ENCODE measurements around the gene VWA8. TPM values are rescaled to one million over a fixed set of nuclear protein-coding genes. Genes with fewer than 3 reads are reported as not detected.

Gene VWA8
- total RNA-seq, 2 experiments from 2014 or later, result 21.7 to 26.2 TPM

DNA sequence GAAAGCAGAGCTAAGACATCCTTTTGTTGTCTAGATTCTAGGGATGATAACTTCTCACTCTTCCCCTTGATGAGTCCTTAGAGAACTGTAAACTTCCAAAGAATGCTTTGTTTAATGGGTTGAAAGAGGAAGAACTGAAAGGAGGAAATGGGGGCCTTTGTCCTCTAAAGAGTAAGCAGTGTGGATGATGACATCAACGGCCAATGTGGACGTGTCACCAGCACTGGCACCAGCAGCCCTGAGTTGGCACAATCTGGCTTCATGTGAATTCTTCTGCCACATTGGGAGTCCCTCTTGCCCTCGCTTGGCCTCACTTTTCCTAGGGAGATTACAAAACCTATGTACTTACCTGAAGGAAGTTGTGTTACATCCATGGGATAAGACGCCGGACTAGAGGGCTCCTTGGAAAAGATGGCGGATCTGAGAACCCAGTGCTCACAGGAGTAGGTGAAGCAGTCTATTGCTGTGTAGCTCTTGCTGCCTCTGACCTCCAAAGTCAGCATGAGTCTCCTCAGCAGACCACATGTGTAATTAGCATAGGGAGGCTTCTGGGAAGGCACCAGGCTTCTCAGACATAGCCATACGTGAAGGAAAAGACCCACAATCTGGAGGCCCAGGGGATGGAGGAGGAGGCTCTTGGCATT, 440.8 kb downstream of the VWA8 start:
- intact Hi-C loops (cut with DNase I, micrococcal nuclease), result no loop called here
- H3K27me3 Mint-ChIP-seq, result no peaks in the 10 kb centered on the region

More for the DNA sequence above, 440.8 kb downstream of the VWA8 start:
- ATAC-seq (no peak), DNase-seq (no peak)
- ChIA-PET CTCF (interaction anchor here (0.6 kb wide), 1 partner anchor 62 kb away, joined by 4 read pairs; no protein-coding TSS in a partner anchor), POLR2A (interaction anchor here (0.6 kb wide), 1 partner anchor 568 kb away, joined by 3 read pairs; no protein-coding TSS in a partner anchor)
- Mint-ChIP-seq H3K4me3 (no peak overlapping the region), H3K36me3 (ENCODE audit: low read depth) (no peaks in the 10 kb centered on the region), H3K9me3 (ENCODE audit: low read depth) (no peaks in the 10 kb centered on the region), H3K27ac (no peak overlapping the region), H3K4me1 (no peaks in the 10 kb centered on the region)

Small RNA genes within 50 kb of the gene (microRNA-seq; reads per million reads assigned to microRNA genes)
- 1.1 reads per million for gene MIR5006 (ENCODE audit: borderline replicate concordance)

Other genes with a start within 250 kb of the VWA8 start
- 10 to 100 TPM; 15.2 to 16.2 TPM for gene DGKH, start 87.5 kb upstream of the VWA8 start, total RNA-seq